Left ventricle myocardium inferior (tissue), 1 donor: ENCODE data around the gene FTSJ1. TPM values are rescaled to one million over a fixed set of nuclear protein-coding genes. Genes with fewer than 3 reads are reported as not detected.
A peak's percentile ranks its signal among the peaks of the same experiment; 100 is the strongest.

Experiments
- DNase-seq: peaks from one replicate; pipeline ENCODE4 v3.0.0-alpha.2; 2020
- H3K27ac ChIP-seq: fragments of 200-600 bp; replicated peaks from 2 replicates; pipeline ENCODE4 v1.8.0; 2021
- H3K27me3 ChIP-seq: fragments of 200-600 bp; 2 replicates; pipeline ENCODE4 v1.8.0; 2021; ENCODE audit warnings: low read depth
- H3K36me3 ChIP-seq: fragments of 200-600 bp; 2 replicates; pipeline ENCODE4 v1.8.0; 2021
- H3K4me1 ChIP-seq: fragments of 200-600 bp; 2 replicates; pipeline ENCODE4 v1.8.0; 2021
- H3K4me3 ChIP-seq: fragments of 200-600 bp; 2 replicates; pipeline ENCODE4 v1.8.0; 2021; ENCODE audit warnings: mild to moderate bottlenecking, moderate library complexity
- H3K9me3 ChIP-seq: fragments of 200-600 bp; replicated peaks from 2 replicates; pipeline ENCODE4 v1.8.0; 2021
- intact Hi-C: fragments of 100-400 bp; cut with micrococcal nuclease; formaldehyde crosslinking; loops from one replicate; pipeline ENCODE4 v1.11.0; 2022
- total RNA-seq: library from RNA; stranded (reverse); fragmentation: NEBNext Ultra II Directional; extraction: Animal tissue kit (Norgen Biotek cat#: 25700); gene quantifications from one replicate; pipeline ENCODE4 v1.2.1, GENCODE V29; 2021
- TF ChIP-seq, protein P1 (sequence below): fragments of 200-600 bp; IDR thresholded peaks from 2 replicates; pipeline ENCODE4 v1.8.0; 2021; ENCODE audit warnings: antibody characterized with exemption, mild to moderate bottlenecking, borderline replicate concordance
- donor health status: DM: no; HTN: yes; CAD: no; lungs with severe emphysema.

The FTSJ1 gene
- total RNA-seq, 1 donor from 2014 or later, result 15.3 TPM

DNA sequence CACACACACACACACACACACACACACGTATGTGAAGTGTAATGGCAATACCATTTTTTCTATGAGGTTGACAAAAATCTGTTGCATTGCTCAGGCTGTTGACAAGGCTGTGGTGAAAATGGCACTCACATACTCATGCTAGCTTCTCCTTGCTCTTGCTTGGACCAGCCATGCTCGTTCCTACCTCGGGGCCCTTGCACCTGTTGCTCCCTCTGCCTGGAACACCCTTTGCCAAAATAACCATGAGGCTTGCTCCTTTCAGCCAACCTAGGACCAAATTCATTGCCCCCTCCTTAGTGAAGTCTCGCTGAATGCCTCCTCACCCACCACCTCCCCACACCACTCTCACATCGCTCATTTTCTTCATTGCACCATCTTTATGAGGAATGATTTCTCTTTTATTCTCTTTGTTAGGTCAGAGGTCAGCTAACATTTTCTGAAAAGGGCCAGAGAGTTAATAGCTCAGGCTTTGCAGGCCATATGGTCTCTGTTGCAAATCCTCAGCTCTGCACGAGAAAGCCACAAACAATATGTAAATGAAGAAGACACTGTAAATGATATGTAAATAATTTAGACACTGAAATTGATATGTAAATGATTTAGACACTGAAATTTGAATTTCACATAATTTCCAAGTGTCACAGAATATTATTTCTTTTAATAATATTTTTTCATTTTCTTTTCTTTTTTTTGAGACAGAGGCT is 19.2 kb upstream of the FTSJ1 start:
- no peak overlapping the region for H3K27ac ChIP-seq
- intact Hi-C loops, result no loop called here
- no peak for DNase-seq
- H3K4me3 ChIP-seq, result no peak overlapping the region
- no peaks in the 10 kb centered on the region for H3K9me3 ChIP-seq
- H3K4me1 ChIP-seq, result no peaks in the 10 kb centered on the region
- H3K27me3 ChIP-seq, result no peaks in the 10 kb centered on the region
- H3K36me3 ChIP-seq, result no peaks in the 10 kb centered on the region
- TF ChIP-seq, protein P1, sequence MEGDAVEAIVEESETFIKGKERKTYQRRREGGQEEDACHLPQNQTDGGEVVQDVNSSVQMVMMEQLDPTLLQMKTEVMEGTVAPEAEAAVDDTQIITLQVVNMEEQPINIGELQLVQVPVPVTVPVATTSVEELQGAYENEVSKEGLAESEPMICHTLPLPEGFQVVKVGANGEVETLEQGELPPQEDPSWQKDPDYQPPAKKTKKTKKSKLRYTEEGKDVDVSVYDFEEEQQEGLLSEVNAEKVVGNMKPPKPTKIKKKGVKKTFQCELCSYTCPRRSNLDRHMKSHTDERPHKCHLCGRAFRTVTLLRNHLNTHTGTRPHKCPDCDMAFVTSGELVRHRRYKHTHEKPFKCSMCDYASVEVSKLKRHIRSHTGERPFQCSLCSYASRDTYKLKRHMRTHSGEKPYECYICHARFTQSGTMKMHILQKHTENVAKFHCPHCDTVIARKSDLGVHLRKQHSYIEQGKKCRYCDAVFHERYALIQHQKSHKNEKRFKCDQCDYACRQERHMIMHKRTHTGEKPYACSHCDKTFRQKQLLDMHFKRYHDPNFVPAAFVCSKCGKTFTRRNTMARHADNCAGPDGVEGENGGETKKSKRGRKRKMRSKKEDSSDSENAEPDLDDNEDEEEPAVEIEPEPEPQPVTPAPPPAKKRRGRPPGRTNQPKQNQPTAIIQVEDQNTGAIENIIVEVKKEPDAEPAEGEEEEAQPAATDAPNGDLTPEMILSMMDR, result no peak

DNA sequence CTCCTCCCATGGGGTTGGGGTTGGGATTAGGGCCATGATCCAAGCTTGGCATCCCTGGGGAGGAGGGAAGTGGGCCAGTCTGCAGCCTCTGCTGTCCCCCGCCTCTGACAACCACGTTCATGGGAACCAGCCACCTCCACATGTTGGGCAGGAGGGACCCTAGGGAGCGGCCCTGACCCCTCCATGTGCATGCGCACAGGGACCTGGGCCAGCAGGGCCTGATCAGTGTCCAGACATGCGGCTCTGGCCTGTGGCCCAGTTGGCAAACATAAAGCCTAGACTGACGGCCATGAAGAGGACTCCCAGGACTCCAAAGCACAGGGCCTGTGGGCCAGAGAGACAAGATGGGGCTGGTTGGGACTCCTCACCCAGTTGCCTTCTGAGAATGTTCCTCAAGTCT is 17.3 kb upstream of the FTSJ1 start:
- Histone ChIP-seq H3K36me3 (no peaks in the 10 kb centered on the region), H3K9me3 (no peaks in the 10 kb centered on the region), H3K4me1 (no peaks in the 10 kb centered on the region), H3K4me3 (no peak overlapping the region), H3K27ac (no peak overlapping the region), H3K27me3 (no peaks in the 10 kb centered on the region)
- TF ChIP-seq, protein P1, result no peak
- intact Hi-C loops, result no loop called here
- DNase-seq, result peak; percentile 53

DNA sequence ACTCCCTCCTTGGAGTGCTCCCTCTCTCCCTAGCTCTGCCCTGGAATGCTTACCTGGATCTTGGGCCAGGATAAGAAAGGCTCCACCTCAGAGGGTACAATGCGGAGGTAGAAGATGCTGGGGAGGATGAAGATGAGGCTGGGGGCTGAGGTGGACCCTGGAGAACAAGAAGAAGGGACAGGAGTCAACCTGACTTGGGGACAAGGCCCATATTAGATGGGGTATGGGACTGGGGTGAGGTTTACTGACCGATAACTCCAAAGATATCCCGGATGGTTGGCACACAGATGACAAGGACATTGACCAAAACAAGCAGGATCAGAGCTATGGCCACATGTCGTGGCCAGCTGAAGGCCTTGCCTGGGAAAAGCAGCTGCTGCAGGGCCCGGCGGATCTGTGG is 16.5 kb upstream of the FTSJ1 start:
- Histone ChIP-seq H3K4me3 (no peak overlapping the region), H3K9me3 (no peaks in the 10 kb centered on the region), H3K4me1 (no peaks in the 10 kb centered on the region), H3K27ac (no peak overlapping the region), H3K36me3 (no peaks in the 10 kb centered on the region), H3K27me3 (no peaks in the 10 kb centered on the region)
- intact Hi-C loops, result no loop called here
- TF ChIP-seq, protein P1, result no peak
- DNase-seq, result no peak

DNA sequence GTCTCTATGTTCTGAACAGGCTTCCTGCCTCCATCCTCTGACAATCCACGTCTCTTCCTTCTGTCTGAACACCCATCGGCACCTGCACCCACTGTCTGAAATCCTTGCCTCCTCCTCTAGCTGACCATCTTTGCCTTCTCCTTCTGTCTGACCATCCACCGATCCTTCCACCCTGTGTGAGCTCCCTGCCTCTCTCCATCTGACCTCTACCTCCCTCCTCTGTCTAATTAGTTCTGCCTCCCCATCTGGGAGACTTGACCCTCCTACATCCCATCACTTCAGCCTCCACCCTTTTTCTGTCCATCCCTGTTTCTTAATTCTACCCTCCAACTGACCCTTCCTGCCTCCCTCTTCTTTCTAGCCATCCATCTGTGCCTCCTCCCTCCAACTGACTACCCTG is 16.0 kb upstream of the FTSJ1 start:
- intact Hi-C loops, result no loop called here
- Histone ChIP-seq H3K27ac (no peak overlapping the region), H3K36me3 (no peaks in the 10 kb centered on the region), H3K9me3 (no peaks in the 10 kb centered on the region), H3K4me1 (no peaks in the 10 kb centered on the region), H3K4me3 (no peak overlapping the region), H3K27me3 (no peaks in the 10 kb centered on the region)
- DNase-seq, result no peak
- TF ChIP-seq, protein P1, result no peak

DNA sequence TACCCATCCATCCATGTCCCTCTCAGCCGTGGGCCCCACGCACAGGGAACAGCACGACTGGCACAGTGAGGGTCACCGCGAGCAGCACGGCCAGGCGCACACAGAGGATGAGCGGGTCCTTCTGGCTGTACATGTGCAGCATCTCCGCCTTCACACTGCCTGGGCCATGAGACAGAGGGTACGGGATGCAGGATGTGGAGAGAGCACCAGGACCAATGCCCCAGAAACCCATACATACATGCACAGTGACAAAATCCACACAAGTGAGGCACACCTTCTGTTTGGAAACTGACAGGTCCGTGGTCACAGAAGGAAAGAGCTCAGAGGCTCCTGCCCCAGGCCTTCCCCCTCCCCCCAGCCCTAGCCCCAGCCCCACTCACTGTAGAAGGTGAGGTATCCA is 15.4 kb upstream of the FTSJ1 start:
- Histone ChIP-seq H3K4me3 (no peak overlapping the region), H3K27me3 (no peaks in the 10 kb centered on the region), H3K36me3 (no peaks in the 10 kb centered on the region), H3K27ac (no peak overlapping the region), H3K9me3 (no peaks in the 10 kb centered on the region), H3K4me1 (no peaks in the 10 kb centered on the region)
- TF ChIP-seq, protein P1, result no peak
- intact Hi-C loops, result no loop called here
- no peak for DNase-seq

DNA sequence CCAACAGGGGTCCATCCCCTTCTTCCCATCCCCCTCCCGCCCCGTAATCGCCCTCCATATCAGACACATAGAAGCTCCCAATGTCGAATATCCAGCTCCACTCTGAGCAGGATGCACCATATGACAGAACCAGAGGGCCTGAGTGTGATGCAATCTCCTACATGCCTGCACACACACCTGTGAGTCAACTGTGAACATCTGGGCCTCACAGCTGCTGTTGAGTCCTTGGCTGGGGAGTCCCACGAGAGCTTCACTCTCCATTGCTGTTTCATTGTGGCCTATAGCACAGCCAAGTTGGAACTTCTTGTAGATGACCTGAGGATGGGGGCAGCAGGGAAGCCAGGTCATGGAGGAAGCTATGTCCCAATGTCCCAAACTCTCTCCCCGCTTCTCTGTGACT is 14.2 kb upstream of the FTSJ1 start:
- no peaks in the 10 kb centered on the region for H3K9me3 ChIP-seq
- H3K27ac ChIP-seq, result no peak overlapping the region
- H3K4me3 ChIP-seq, result no peak overlapping the region
- no peak for DNase-seq
- H3K27me3 ChIP-seq, result no peaks in the 10 kb centered on the region
- intact Hi-C loops, result no loop called here
- H3K36me3 ChIP-seq, result no peaks in the 10 kb centered on the region
- H3K4me1 ChIP-seq, result no peaks in the 10 kb centered on the region
- TF ChIP-seq, protein P1, result no peak
